ENCODE results near the gene SERPINB6.
"Not testable (repeated sequence)": the region's sequence is repeated elsewhere in the genome, so short reads cannot be mapped to it uniquely, and the experiment has no call there.

Gene SERPINB6

GRCh38 chr6:2977799-2978590 is 6.6 kb upstream of the SERPINB6 start:
- no peak for DNase-seq (ENCODE audit: low read depth)

- no peak for DNase-seq (ENCODE audit: low read depth)
Measured at GRCh38 chr6:2977290-2977689, 5.9 kb upstream of the SERPINB6 start.

GRCh38 chr6:2976571-2977085 is 5.3 kb upstream of the SERPINB6 start:
- DNase-seq (ENCODE audit: low read depth), result no peak

- no peak for DNase-seq (ENCODE audit: low read depth)
Measured at GRCh38 chr6:2976060-2976459, 4.7 kb upstream of the SERPINB6 start.

- no peak for DNase-seq (ENCODE audit: low read depth)
Measured at GRCh38 chr6:2973676-2974075, 2.3 kb upstream of the SERPINB6 start.

- not testable (repeated sequence) for DNase-seq (ENCODE audit: low read depth)
Measured at GRCh38 chr6:2973180-2973579, 1.8 kb upstream of the SERPINB6 start.

- not testable (repeated sequence) for DNase-seq (ENCODE audit: low read depth)
Measured at GRCh38 chr6:2972685-2973084, 1.3 kb upstream of the SERPINB6 start.

- DNase-seq (ENCODE audit: low read depth), result not testable (repeated sequence)
Measured at GRCh38 chr6:2972219-2972487, 786 bp upstream of the SERPINB6 start.

- peak; percentile 16 for DNase-seq (ENCODE audit: low read depth)
Measured at GRCh38 chr6:2970753-2971419, 481 bp downstream of the SERPINB6 start.

- no peak for DNase-seq (ENCODE audit: low read depth)
Measured at GRCh38 chr6:2970034-2970685, 1.2 kb downstream of the SERPINB6 start.

GRCh38 chr6:2969549-2969948 is 1.8 kb downstream of the SERPINB6 start:
- no peak for DNase-seq (ENCODE audit: low read depth)

GRCh38 chr6:2968600-2969135 is 2.7 kb downstream of the SERPINB6 start:
- DNase-seq (ENCODE audit: low read depth), result no peak

- no peak for DNase-seq (ENCODE audit: low read depth)
Measured at GRCh38 chr6:2967936-2968335, 3.4 kb downstream of the SERPINB6 start.

GRCh38 chr6:2966347-2966746 is 5.0 kb downstream of the SERPINB6 start:
- no peak for DNase-seq (ENCODE audit: low read depth)

GRCh38 chr6:2964793-2965505 is 6.4 kb downstream of the SERPINB6 start:
- no peak for DNase-seq (ENCODE audit: low read depth)

GRCh38 chr6:2963756-2964155 is 7.6 kb downstream of the SERPINB6 start:
- no peak for DNase-seq (ENCODE audit: low read depth)

- DNase-seq (ENCODE audit: low read depth), result no peak
Measured at GRCh38 chr6:2962636-2963035, 8.7 kb downstream of the SERPINB6 start.

GRCh38 chr6:2962004-2962403 is 9.4 kb downstream of the SERPINB6 start:
- no peak for DNase-seq (ENCODE audit: low read depth)

GRCh38 chr6:2961506-2961905 is 9.9 kb downstream of the SERPINB6 start:
- DNase-seq (ENCODE audit: low read depth), result no peak

GRCh38 chr6:2960935-2961334 is 10.4 kb downstream of the SERPINB6 start:
- no peak for DNase-seq (ENCODE audit: low read depth)

- DNase-seq (ENCODE audit: low read depth), result no peak
Measured at GRCh38 chr6:2959909-2960719, 11.3 kb downstream of the SERPINB6 start.
